Measurements from ENCODE around the gene GANAB.
"Not testable (repeated sequence)": the region's sequence is repeated elsewhere in the genome, so short reads cannot be mapped to it uniquely, and the experiment has no call there.

Gene GANAB

GRCh38 chr11:62675415-62675814 is 29.0 kb upstream of the GANAB start:
- not testable (repeated sequence) for ATAC-seq, H3K4me3 Mint-ChIP-seq, H3K9me3 Mint-ChIP-seq, H3K27ac Mint-ChIP-seq, DNase-seq, H3K27me3 Mint-ChIP-seq
- Mint-ChIP-seq H3K36me3 (ENCODE audit: low read depth) (peaks cover 49% of the 10 kb centered on the region), H3K4me1 (peaks cover 61% of the 10 kb centered on the region)

- Mint-ChIP-seq H3K27ac (peak overlapping the region; percentile 97), H3K4me3 (peak overlapping the region; percentile 95), H3K36me3 (ENCODE audit: low read depth) (peaks cover 62% of the 10 kb centered on the region), H3K9me3 (no peaks in the 10 kb centered on the region), H3K27me3 (no peaks in the 10 kb centered on the region), H3K4me1 (peaks cover 63% of the 10 kb centered on the region)
- ATAC-seq (no peak), DNase-seq (no peak)
These were observed 26.7 kb upstream of the GANAB start for GRCh38 chr11:62673196-62673525.

GRCh38 chr11:62671608-62672389 is 25.4 kb upstream of the GANAB start, which contains the start of the genes LBHD1 and UQCC3:
TSS of gene LBHD1 (minus strand) at chr11:62672267. CDS start at chr11:62670031, 2,236 bp downstream.
TSS of gene UQCC3 (plus strand) at chr11:62671673. CDS start at chr11:62671746, 73 bp downstream.
- H3K4me1 Mint-ChIP-seq = peaks cover 63% of the 10 kb centered on the region
- H3K9me3 Mint-ChIP-seq = no peaks in the 10 kb centered on the region
- peak; percentile 92 for ATAC-seq
- peak within 1 kb of the TSS; percentile 97 for H3K27ac Mint-ChIP-seq
- H3K27me3 Mint-ChIP-seq = no peaks in the 10 kb centered on the region
- H3K36me3 Mint-ChIP-seq (ENCODE audit: low read depth) = peaks cover 57% of the 10 kb centered on the region
- peak; percentile 86 for DNase-seq
- peak within 1 kb of the TSS; percentile 95 for H3K4me3 Mint-ChIP-seq

- peak overlapping the region; percentile 95 for H3K4me3 Mint-ChIP-seq
- H3K27me3 Mint-ChIP-seq = no peaks in the 10 kb centered on the region
- DNase-seq = no peak
- peaks cover 61% of the 10 kb centered on the region for H3K36me3 Mint-ChIP-seq (ENCODE audit: low read depth)
- ATAC-seq = no peak
- peak overlapping the region; percentile 97 for H3K27ac Mint-ChIP-seq
- H3K4me1 Mint-ChIP-seq = peaks cover 63% of the 10 kb centered on the region
- no peaks in the 10 kb centered on the region for H3K9me3 Mint-ChIP-seq
These were observed 24.8 kb upstream of the GANAB start for GRCh38 chr11:62671236-62671607.

GRCh38 chr11:62669420-62670161 is 23.2 kb upstream of the GANAB start:
- H3K27me3 Mint-ChIP-seq = peaks cover 2% of the 10 kb centered on the region
- H3K27ac Mint-ChIP-seq = peak overlapping the region; percentile 97
- H3K9me3 Mint-ChIP-seq = no peaks in the 10 kb centered on the region
- peak overlapping the region; percentile 95 for H3K4me3 Mint-ChIP-seq
- peaks cover 65% of the 10 kb centered on the region for H3K4me1 Mint-ChIP-seq
- DNase-seq (no peak), ATAC-seq (no peak)
- H3K36me3 Mint-ChIP-seq (ENCODE audit: low read depth) = peaks cover 67% of the 10 kb centered on the region

GRCh38 chr11:62667460-62667859 is 21.0 kb upstream of the GANAB start:
- H3K27me3 Mint-ChIP-seq = peaks cover 2% of the 10 kb centered on the region
- H3K4me1 Mint-ChIP-seq = peaks cover 62% of the 10 kb centered on the region
- H3K4me3 Mint-ChIP-seq = peak overlapping the region; percentile 99
- H3K36me3 Mint-ChIP-seq (ENCODE audit: low read depth) = peaks cover 71% of the 10 kb centered on the region
- no peaks in the 10 kb centered on the region for H3K9me3 Mint-ChIP-seq
- peak overlapping the region; percentile 99 for H3K27ac Mint-ChIP-seq
- DNase-seq (no peak), ATAC-seq (no peak)

GRCh38 chr11:62666259-62666926 is 20.0 kb upstream of the GANAB start:
- Mint-ChIP-seq H3K36me3 (ENCODE audit: low read depth) (peaks cover 71% of the 10 kb centered on the region), H3K9me3 (no peaks in the 10 kb centered on the region), H3K27ac (peak overlapping the region; percentile 99), H3K4me3 (peak overlapping the region; percentile 99), H3K27me3 (peaks cover 2% of the 10 kb centered on the region), H3K4me1 (peaks cover 59% of the 10 kb centered on the region)
- DNase-seq = no peak
- ATAC-seq = peak; percentile 2

- Mint-ChIP-seq H3K27ac (peak overlapping the region; percentile 99), H3K9me3 (no peaks in the 10 kb centered on the region), H3K4me1 (peaks cover 55% of the 10 kb centered on the region), H3K4me3 (peak overlapping the region; percentile 99), H3K36me3 (ENCODE audit: low read depth) (peaks cover 68% of the 10 kb centered on the region), H3K27me3 (peaks cover 2% of the 10 kb centered on the region)
- DNase-seq (peak; percentile 67), ATAC-seq (peak; percentile 35)
These were observed 19.3 kb upstream of the GANAB start for GRCh38 chr11:62665599-62666258.

GRCh38 chr11:62665075-62665598 is 18.7 kb upstream of the GANAB start, which contains the start of the genes C11orf98 and CSKMT:
TSS of gene C11orf98 (minus strand) at chr11:62665210. CDS start at chr11:62665169, 41 bp downstream.
TSS of gene CSKMT (plus strand) at chr11:62665312. CDS start at chr11:62665880, 568 bp downstream.
- Mint-ChIP-seq H3K9me3 (no peaks in the 10 kb centered on the region), H3K27ac (peak within 1 kb of the TSS; percentile 99), H3K27me3 (peaks cover 2% of the 10 kb centered on the region), H3K4me1 (peaks cover 52% of the 10 kb centered on the region), H3K36me3 (ENCODE audit: low read depth) (peaks cover 66% of the 10 kb centered on the region), H3K4me3 (peak within 1 kb of the TSS; percentile 99)
- DNase-seq (peak; percentile 97), ATAC-seq (peak; percentile 87)

- H3K36me3 Mint-ChIP-seq (ENCODE audit: low read depth) = peaks cover 62% of the 10 kb centered on the region
- H3K4me3 Mint-ChIP-seq = peak overlapping the region; percentile 99
- peak; percentile 44 for ATAC-seq
- peak; percentile 61 for DNase-seq
- peaks cover 2% of the 10 kb centered on the region for H3K27me3 Mint-ChIP-seq
- peak overlapping the region; percentile 99 for H3K27ac Mint-ChIP-seq
- H3K9me3 Mint-ChIP-seq = no peaks in the 10 kb centered on the region
- H3K4me1 Mint-ChIP-seq = peaks cover 47% of the 10 kb centered on the region
These were observed 18.1 kb upstream of the GANAB start for GRCh38 chr11:62664405-62665074.

- Mint-ChIP-seq H3K4me1 (peaks cover 17% of the 10 kb centered on the region), H3K27me3 (no peaks in the 10 kb centered on the region), H3K36me3 (ENCODE audit: low read depth) (peaks cover 12% of the 10 kb centered on the region), H3K4me3 (no peak overlapping the region), H3K9me3 (no peaks in the 10 kb centered on the region), H3K27ac (no peak overlapping the region)
- DNase-seq = no peak
- no peak for ATAC-seq
These were observed 10.5 kb upstream of the GANAB start for GRCh38 chr11:62656796-62657429.

GRCh38 chr11:62654297-62654696 is 7.9 kb upstream of the GANAB start:
- Mint-ChIP-seq H3K27ac (peak overlapping the region; percentile 69), H3K36me3 (ENCODE audit: low read depth) (peaks cover 10% of the 10 kb centered on the region)

More at GRCh38 chr11:62654297-62654696, 7.9 kb upstream of the GANAB start:
- no peaks in the 10 kb centered on the region for H3K9me3 Mint-ChIP-seq
- H3K4me1 Mint-ChIP-seq = peaks cover 23% of the 10 kb centered on the region
- H3K4me3 Mint-ChIP-seq = peak overlapping the region; percentile 47
- H3K27me3 Mint-ChIP-seq = no peaks in the 10 kb centered on the region
- DNase-seq (no peak), ATAC-seq (no peak)

Data from activated naive CD8-positive, alpha-beta T cell treated with anti-CD3 and anti-CD28 coated beads, Interleukin-2, amount 50 U/mL, for 24 hours (primary cell).